NCI-H2081 (cell line): Measurements from ENCODE around the gene SSUH2.
"Not testable (repeated sequence)": the region's sequence is repeated elsewhere in the genome, so short reads cannot be mapped to it uniquely, and the experiment has no call there.

ENCODE experiments used
- DNase-seq, 2 experiments: peaks; one replicate each; lab custom pipeline; 2025; lab: John Stamatoyannopoulos, UW

SSUH2 gene

DNA sequence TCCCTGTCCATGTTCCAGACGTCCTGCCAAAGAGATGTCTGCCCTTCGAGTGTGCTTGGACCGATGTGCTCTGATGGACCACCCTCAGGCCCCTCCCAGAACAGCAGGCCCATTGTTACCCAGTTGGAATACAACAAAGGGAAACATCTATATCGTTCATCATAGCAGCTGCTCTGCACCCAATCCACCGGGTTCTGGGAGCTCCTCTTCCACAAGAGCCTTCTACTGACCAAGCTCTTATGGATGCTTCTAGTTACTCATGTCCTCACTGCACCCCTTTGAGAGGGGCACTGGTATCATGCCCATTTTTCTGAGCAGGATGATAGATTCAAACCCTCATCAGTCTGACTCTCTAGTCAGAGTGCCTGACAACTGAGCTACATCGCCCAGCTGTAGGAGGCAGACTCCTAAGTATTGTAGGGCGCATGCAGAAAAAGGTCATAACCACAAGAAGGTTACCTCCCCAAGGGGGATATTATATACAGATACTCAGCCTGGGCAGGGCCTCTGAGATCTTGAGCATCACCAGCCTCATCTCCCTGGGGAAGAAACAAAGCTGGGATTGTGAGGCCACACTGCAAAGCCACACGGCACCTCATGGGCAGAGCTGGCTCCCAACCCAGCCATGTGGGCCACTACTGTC is at the start of gene SSUH2:
SSUH2 (minus strand) TSS at position 51 of the 643 bp plus-strand sequence; CDS start at position 11, 40 bp downstream.
- DNase-seq, result no peak

DNA sequence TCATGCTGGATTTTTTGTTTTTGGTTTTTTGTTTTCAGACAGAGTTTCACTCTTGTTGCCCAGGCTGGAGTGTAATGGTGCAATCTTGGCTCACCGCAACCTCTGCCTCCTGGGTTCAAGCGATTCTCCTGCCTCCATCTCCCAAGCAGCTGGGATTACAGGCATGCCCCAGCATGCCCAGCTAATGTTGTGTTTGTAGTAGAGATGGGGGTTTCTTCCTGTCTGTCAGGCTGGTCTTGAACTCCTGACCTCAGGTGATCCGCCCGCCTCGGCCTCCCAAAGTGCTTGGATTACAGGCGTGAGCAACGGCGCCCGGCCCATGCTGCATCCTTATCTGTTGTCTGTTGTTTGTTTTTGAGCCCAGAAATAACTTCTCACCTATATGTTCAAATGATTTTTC is 46.7 kb upstream of the SSUH2 start:
- not testable (repeated sequence) for DNase-seq

- not testable (repeated sequence) for DNase-seq
These were observed 40.4 kb upstream of the SSUH2 start for GRCh38 chr3:8684992-8685391.

GRCh38 chr3:8682850-8683574 is 38.4 kb upstream of the SSUH2 start:
- not testable (repeated sequence) for DNase-seq

- not testable (repeated sequence) for DNase-seq
These were observed 37.4 kb upstream of the SSUH2 start for GRCh38 chr3:8681881-8682538.

DNA sequence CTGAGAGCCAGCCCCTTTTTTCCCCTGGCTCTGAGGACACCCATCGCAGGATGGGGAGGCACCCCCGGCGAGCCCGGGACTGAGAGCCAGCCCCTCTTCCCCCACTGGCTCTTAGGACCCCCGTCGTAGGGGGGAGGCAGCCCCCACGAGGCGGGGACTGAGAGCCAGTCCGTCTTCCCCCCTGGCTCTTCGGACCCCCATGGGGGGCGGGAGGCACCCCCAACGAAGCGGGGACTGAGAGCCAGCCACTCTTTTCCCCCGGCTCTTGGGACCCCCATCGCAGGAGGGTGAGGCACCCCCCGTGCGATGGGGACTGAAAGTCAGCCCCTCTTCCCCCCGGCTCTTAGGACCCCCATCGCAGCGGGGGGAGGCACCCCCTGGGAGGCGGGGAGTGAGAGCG is 36.8 kb upstream of the SSUH2 start:
- no peak for DNase-seq

DNA sequence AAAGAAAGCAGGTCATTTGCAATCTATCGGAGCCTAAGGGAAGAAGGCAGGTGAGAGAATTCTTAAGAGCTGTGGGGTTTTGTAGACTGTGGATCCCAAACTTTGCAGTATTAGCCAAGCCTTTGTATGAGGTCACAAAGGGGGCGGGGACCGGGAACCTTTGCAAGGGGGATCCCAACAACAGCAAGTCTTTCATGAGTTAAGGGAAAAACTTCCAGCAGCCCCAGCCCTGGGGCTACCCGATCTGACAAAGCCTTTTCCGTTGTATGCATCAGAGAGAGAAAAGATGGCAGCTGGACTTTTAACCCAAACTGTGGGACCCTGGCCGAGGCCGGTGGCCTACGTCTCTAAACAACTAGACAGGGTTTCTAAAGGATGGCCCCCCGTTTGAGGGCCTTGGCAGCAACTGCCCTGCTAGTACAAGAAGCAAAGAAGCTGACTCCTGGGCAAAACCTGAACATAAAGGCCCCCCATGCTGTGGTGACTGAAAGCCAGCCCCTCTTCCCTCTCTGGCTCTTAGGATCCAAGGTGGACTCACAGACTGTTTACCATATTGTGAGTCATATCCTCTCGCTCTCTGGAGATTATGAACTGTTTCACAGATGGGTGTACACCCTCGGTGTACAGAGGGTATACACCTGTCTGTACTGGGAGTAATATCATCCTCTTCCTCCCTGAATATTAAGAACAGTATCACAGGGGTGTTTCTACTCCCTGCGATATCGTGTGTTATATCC is 35.4 kb upstream of the SSUH2 start:
- DNase-seq, result not testable (repeated sequence)

- no peak for DNase-seq
These were observed 34.2 kb upstream of the SSUH2 start for GRCh38 chr3:8678751-8679150.

DNA sequence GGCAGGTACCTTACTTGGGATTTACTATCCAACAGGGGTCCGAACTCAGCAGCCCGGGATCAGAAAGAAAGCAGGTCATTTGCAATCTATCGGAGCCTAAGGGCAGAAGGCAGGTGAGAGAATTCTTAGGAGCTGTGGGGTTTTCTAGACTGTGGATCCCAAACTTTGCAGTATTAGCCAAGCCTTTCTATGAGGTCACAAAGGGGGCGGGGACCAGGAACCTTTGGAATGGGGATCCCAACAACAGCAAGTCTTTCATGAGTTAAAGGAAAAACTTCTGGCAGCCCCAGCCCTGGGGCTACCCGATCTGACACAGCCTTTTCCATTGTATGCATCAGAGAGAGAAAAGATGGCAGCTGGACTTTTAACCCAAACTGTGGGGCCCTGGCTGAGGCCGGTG is 32.7 kb upstream of the SSUH2 start:
- DNase-seq, result not testable (repeated sequence)

DNA sequence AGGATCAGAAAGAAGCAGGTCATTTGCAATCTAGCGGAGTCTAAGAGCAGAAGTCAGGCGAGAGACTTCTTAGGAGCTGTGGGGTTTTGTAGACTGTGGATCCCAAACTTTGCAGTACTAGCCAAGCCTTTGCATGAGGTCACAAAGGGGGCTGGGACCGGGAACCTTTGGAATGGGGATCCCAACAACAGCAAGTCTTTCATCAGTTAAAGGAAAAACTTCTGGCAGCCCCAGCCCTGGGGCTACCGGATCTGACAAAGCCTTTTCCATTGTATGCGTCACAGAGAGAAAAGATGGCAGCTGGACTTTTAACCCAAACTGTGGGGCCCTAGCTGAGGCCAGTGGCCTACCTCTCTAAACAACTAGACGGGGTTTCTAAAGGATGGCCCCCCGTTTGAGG is 31.0 kb upstream of the SSUH2 start:
- not testable (repeated sequence) for DNase-seq

DNA sequence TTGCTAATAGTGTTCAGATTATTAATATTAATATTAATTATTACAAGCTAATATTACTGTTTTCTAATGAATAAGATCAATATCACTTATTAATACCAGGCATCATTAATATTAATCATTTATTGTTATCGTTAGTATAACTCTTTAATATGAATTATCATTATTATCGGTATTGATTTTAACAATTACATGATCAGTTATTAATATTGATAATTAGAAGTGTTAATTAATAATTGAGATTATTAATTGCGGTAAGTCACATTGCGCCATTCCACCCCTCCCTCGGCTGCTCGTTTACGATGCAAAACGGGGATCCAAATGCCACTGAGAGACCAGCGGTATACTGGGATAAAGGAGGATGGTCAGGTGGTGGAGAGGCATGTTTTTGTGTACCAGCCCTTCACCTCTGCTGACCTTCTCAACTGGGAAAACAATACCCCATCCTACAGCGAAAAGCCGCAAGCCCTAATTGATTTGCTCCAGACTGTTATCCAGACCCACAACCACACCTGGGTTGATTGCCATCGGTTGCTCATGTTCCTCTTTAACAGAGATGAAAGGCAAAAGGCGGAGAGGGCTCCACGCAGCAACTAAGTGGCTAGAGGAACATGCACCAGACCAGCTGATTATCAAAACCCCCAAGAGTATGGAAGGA is 28.6 kb upstream of the SSUH2 start:
- DNase-seq, result no peak

- no peak for DNase-seq
These were observed 24.4 kb upstream of the SSUH2 start for GRCh38 chr3:8669019-8669418.

- no peak for DNase-seq
These were observed 23.6 kb upstream of the SSUH2 start for GRCh38 chr3:8668216-8668615.

- no peak for DNase-seq
These were observed 23.0 kb upstream of the SSUH2 start for GRCh38 chr3:8667463-8668091.

GRCh38 chr3:8665407-8665896 is 20.9 kb upstream of the SSUH2 start:
- DNase-seq, result no peak

- DNase-seq, result peak; percentile 57 to 64
These were observed 18.8 kb upstream of the SSUH2 start for GRCh38 chr3:8663177-8664061.

- DNase-seq, result no peak
These were observed 18.0 kb upstream of the SSUH2 start for GRCh38 chr3:8662594-8662993.

GRCh38 chr3:8660175-8661118 is 15.8 kb upstream of the SSUH2 start:
- DNase-seq, result no peak

- no peak for DNase-seq
These were observed 14.6 kb upstream of the SSUH2 start for GRCh38 chr3:8659242-8659641.
